K562 (cell line): ENCODE results near the gene HIPK2. TPM values are rescaled to one million over a fixed set of nuclear protein-coding genes. Genes with fewer than 3 reads are reported as not detected.

Experiments used
- ATAC-seq: fragments of 200-7000 bp; cut with Tn5 transposase; 3 replicates; pipeline ENCODE4 v1.9.1; 2020; ENCODE audit warnings: moderate library complexity
- BruUV-seq: library from RNA; stranded (reverse); fragments of 400-500 nt; replicated peaks from 2 replicates; lab custom pipeline; 2021; lab: Mats Ljungman, UMichigan
- CTCF ChIA-PET: fragments of 300-600 bp; formaldehyde crosslinking; extraction: SDS; loops from one replicate; lab custom pipeline; 2021; ENCODE audit warnings: low intra/inter-chr PET ratio; lab: Yijun Ruan, JAX
- POLR2A ChIA-PET: fragments of 300-600, 350-650 bp; sonication (Branson Sonifier 250); formaldehyde crosslinking; extraction: SDS; loops from one replicate; lab custom pipeline; 2021; ENCODE audit warnings: antibody characterized with exemption, inconsistent platforms; lab: Yijun Ruan, JAX
- DNase-seq, 4 experiments: peaks; one replicate each; pipeline versions ENCODE4 v3.0.0 to v3.0.0-alpha.2; 2011 to 2018; ENCODE audit warnings: low spot score in 3 of 4, mixed read lengths in 3 of 4; ENCODE audit errors: extremely low read depth in 1 of 4
- FAIRE-seq: peaks from 2 replicates; lab custom pipeline; 2011; peaks lifted over from hg19 to GRCh38; lab: Jason Lieb, UNC
- H2AFZ ChIP-seq: 2 replicates; pipeline ENCODE4 v1.6.0; 2011; ENCODE audit warnings: low read depth, low read length, control low read depth, inconsistent platforms
- H3K27ac ChIP-seq: fragments of 200-600 bp; 3 replicates; pipeline ENCODE4 v1.8.0; 2011; ENCODE audit warnings: low read depth, mild to moderate bottlenecking, control low read depth, inconsistent platforms, low read length, moderate library complexity, mixed read lengths; ENCODE audit errors: extremely low read depth
- H3K27me3 ChIP-seq, 2 experiments: fragments of 300-600 bp in 1 of 2; 2 replicates in 1 of 2; 3 replicates in 1 of 2; pipeline versions ENCODE4 v1.6.0 to v1.8.0; 2011; ENCODE audit warnings: inconsistent platforms in 2 of 2, low read length in 2 of 2, mild to moderate bottlenecking in 1 of 2, mixed read lengths in 1 of 2, moderate library complexity in 1 of 2; ENCODE audit not compliant: control insufficient read depth in 2 of 2, insufficient read depth in 2 of 2
- H3K36me3 ChIP-seq: fragments of 300-600 bp; 3 replicates; pipeline ENCODE4 v1.8.0; 2011; ENCODE audit warnings: mild to moderate bottlenecking, low read length, inconsistent platforms; ENCODE audit not compliant: control insufficient read depth, insufficient read depth
- H3K4me1 ChIP-seq, 2 experiments: fragments of 200-600 bp in 1 of 2; replicated peaks in 1 of 2; 2 replicates in 1 of 2; 3 replicates in 1 of 2; pipeline versions ENCODE4 v1.5.1 to v1.8.0; 2011; ENCODE audit warnings: inconsistent platforms in 2 of 2, low read length in 2 of 2, mild to moderate bottlenecking in 1 of 2, mixed read lengths in 1 of 2, moderate library complexity in 1 of 2; ENCODE audit not compliant: control insufficient read depth in 2 of 2, insufficient read depth in 2 of 2
- H3K4me2 ChIP-seq: 2 replicates; pipeline ENCODE4 v1.6.1; 2011; ENCODE audit warnings: low read length, control low read depth, inconsistent platforms, mixed read lengths; ENCODE audit not compliant: insufficient read depth
- H3K4me3 ChIP-seq: fragments of 200-600 bp; sonication (generic), shearing (Covaris generic); 2 replicates; pipeline ENCODE4 v1.5.1; 2016; ENCODE audit warnings: control low read depth, inconsistent platforms
- H3K79me2 ChIP-seq: fragments of 200-600 bp; 3 replicates; pipeline ENCODE4 v1.8.0; 2011; ENCODE audit warnings: low read length, inconsistent platforms; ENCODE audit not compliant: control insufficient read depth, insufficient read depth
- H3K9ac ChIP-seq, 2 experiments: 2 replicates each; pipeline versions ENCODE4 v1.6.0 to v1.6.1; 2011; ENCODE audit warnings: low read depth in 2 of 2, low read length in 2 of 2, control low read depth in 1 of 2, inconsistent platforms in 1 of 2, mild to moderate bottlenecking in 1 of 2, mixed read lengths in 1 of 2; ENCODE audit not compliant: insufficient read depth in 1 of 2
- H3K9me1 ChIP-seq: one replicate; pipeline ENCODE4 v1.6.0; 2011; ENCODE audit warnings: inconsistent platforms, mild to moderate bottlenecking, low read length, moderate library complexity; ENCODE audit not compliant: control insufficient read depth, insufficient read depth
- H3K9me3 ChIP-seq: replicated peaks from 2 replicates; pipeline ENCODE4 v1.5.1; 2011; ENCODE audit warnings: low read depth, low read length, inconsistent platforms; ENCODE audit not compliant: control insufficient read depth, insufficient read depth
- H4K20me1 ChIP-seq: replicated peaks from 2 replicates; pipeline ENCODE4 v1.6.1; 2011; ENCODE audit warnings: low read length, inconsistent platforms, mixed read lengths; ENCODE audit not compliant: control insufficient read depth, insufficient read depth
- ATF1 ChIP-seq, 2 experiments: fragments of 450-650 bp in 1 of 2; IDR thresholded peaks; 2 replicates each; pipeline ENCODE4 v1.6.1; 2016; ENCODE audit warnings: missing compliant biosample characterization in 1 of 2, missing genetic modification characterization in 1 of 2
- FOXK1 ChIP-seq: sonication (generic); formaldehyde crosslinking; IDR thresholded peaks from 2 replicates; pipeline ENCODE4 v1.8.0; 2022; ENCODE audit warnings: missing genetic modification reagents, mild to moderate bottlenecking, borderline replicate concordance
- HNRNPUL1 ChIP-seq: fragments of 200-400 bp; formaldehyde crosslinking; IDR thresholded peaks from 2 replicates; pipeline ENCODE4 v1.6.1; 2017; ENCODE audit warnings: low read length
- MCM2 ChIP-seq: fragments of 450-650 bp; IDR thresholded peaks from 2 replicates; pipeline ENCODE4 v1.6.1; 2017; ENCODE audit warnings: low read depth, mild to moderate bottlenecking
- PCBP1 ChIP-seq: fragments of 200-400 bp; formaldehyde crosslinking; IDR thresholded peaks from 2 replicates; pipeline ENCODE4 v1.6.1; 2018; ENCODE audit warnings: mild to moderate bottlenecking, low read depth, low read length; ENCODE audit not compliant: poor library complexity, severe bottlenecking
- PTBP1 ChIP-seq: fragments of 200-400 bp; formaldehyde crosslinking; IDR thresholded peaks from 2 replicates; pipeline ENCODE4 v1.6.1; 2017; ENCODE audit warnings: low read depth, low read length
- RBM25 ChIP-seq: fragments of 200-400 bp; formaldehyde crosslinking; IDR thresholded peaks from 2 replicates; pipeline ENCODE4 v1.6.1; 2018; ENCODE audit warnings: low read length, low read depth, moderate library complexity; ENCODE audit not compliant: severe bottlenecking
- SMARCA4 ChIP-seq: fragments of 450-650 bp; IDR thresholded peaks from 2 replicates; pipeline ENCODE4 v1.6.1; 2016
- SP2 ChIP-seq: IDR thresholded peaks from 2 replicates; pipeline ENCODE4 v1.6.1; 2011; ENCODE audit warnings: mild to moderate bottlenecking, low read depth, low read length, moderate library complexity; ENCODE audit not compliant: poor library complexity, severe bottlenecking; ENCODE audit errors: extremely low read depth
- SREBF2 ChIP-seq: sonication (generic); formaldehyde crosslinking; IDR thresholded peaks from 2 replicates; pipeline ENCODE4 v1.4.0; 2020; ENCODE audit warnings: mild to moderate bottlenecking, missing genetic modification reagents
- ZNF174 ChIP-seq: fragments of 250-450 bp; sonication (Bioruptor Pico); IDR thresholded peaks from 2 replicates; pipeline ENCODE4 v1.4.0; 2020; ENCODE audit warnings: mild to moderate bottlenecking
- ZNF239 ChIP-seq: fragments of 250-450 bp; sonication (Bioruptor Pico); IDR thresholded peaks from 2 replicates; pipeline ENCODE4 v1.4.0; 2020; ENCODE audit warnings: mild to moderate bottlenecking
- WGBS: fragments of 100-300 bp; shearing (Covaris generic); methylation state at CpG from one replicate; pipeline ENCODE4 v1.1.6; 2016; ENCODE audit warnings: low coverage, mixed read lengths; ENCODE audit not compliant: insufficient coverage; ENCODE audit errors: missing lambda C conversion rate; 5-methylcytosine and 5-hydroxymethylcytosine counted together
- in situ Hi-C: fragments of 300-500 bp; cut with MboI; formaldehyde crosslinking; loops from 4 replicates; pipeline ENCODE4 v1.15.0; 2018; ENCODE audit warnings: inconsistent platforms, mixed read lengths
- intact Hi-C: fragments of 100-400 bp; cut with micrococcal nuclease; formaldehyde crosslinking; loops from 2 replicates; pipeline ENCODE4 v1.14.2; 2022
- polyA plus RNA-seq, 8 experiments: library from polyadenylated mRNA; depleted of rRNA in 4 of 8; stranded (reverse) in 5 of 8; unstranded in 3 of 8; fragments of >200 nt; fragmentation: Nextera tagmentation in 2 of 8; fragmentation: Illumina TruSeq in 1 of 8; extraction: Ambion mirVana in 2 of 8; extraction: Trizol in 1 of 8; gene quantifications; 2 replicates each; pipeline versions ENCODE4 v1.2.1 to v1.2.3, GENCODE V29; 2011 to 2014; ENCODE audit warnings: inconsistent platforms in 1 of 8, missing spikeins in 1 of 8
- total RNA-seq, 7 experiments: library from RNA; depleted of rRNA in 6 of 7; stranded (reverse); fragments of >200 nt in 6 of 7; fragmentation: Illumina TruSeq in 2 of 7; extraction: Trizol in 2 of 7; gene quantifications; 2 replicates each; pipeline versions ENCODE4 v1.2.1 to v1.2.3, GENCODE V29; 2011 to 2021; ENCODE audit warnings: low replicate concordance in 1 of 7
- TF ChIP-seq, protein P1 (sequence below): sonication (generic); formaldehyde crosslinking; IDR thresholded peaks from 2 replicates; pipeline ENCODE4 v1.8.0; 2022; ENCODE audit warnings: mild to moderate bottlenecking, missing genetic modification reagents

HIPK2 gene
- total and polyA plus RNA-seq, 9 of the 15 experiments (the other 6 are each of a cell fraction or from before 2014, with no cell fraction given): 0.69 to 19.8 (median 5.1) TPM

DNA sequence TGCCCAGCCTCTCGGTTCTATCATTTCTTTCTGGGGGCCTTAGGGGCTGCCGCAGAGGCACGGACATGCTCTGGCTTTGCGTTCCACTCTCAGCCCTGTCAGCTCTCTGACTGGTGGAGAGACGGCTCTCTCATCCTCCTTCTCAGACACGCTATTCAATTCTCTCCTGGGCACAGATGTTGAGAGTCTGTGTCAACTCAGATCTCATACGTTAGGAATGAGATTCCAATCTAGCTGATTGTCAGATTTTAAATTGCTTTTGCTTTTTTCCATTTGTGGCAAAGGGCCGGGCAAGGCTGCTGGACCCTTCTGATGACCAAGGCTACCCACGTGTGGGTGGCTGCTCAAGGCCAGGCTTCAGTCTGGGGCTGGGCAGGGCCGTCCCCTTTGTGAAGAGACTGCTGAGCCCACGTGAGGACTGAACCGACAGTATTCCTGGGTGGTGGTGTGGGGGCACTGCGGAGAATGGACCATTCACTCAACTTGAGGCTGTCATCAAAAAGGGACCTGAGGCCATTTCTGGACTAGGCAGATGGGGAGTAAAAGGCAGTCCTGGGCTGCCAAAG lies 182.8 kb downstream of the HIPK2 start:
- intact Hi-C loops (no loop called here), in situ Hi-C loops (no loop called here)
- WGBS: 58% methylated on average over 12 of the region's 13 CpGs
- H3K9me1 ChIP-seq: no peaks in the 10 kb centered on the region
- no peak overlapping the region for H3K4me3 ChIP-seq
- ATAC-seq (no peak), DNase-seq (no peak), FAIRE-seq (no peak)
- H2AFZ ChIP-seq: no peak overlapping the region
- H3K9me3 ChIP-seq: no peaks in the 10 kb centered on the region
- ChIA-PET POLR2A (interaction anchor here (2.2 kb wide), 1 partner anchor 14 kb away, joined by 6 read pairs; no protein-coding TSS in a partner anchor), CTCF (no interaction called here)
- no peak overlapping the region for H3K4me2 ChIP-seq
- no peak overlapping the region for H3K9ac ChIP-seq
- H4K20me1 ChIP-seq: no peaks in the 10 kb centered on the region
- no peaks in the 10 kb centered on the region for H3K27me3 ChIP-seq
- no peak for TF ChIP-seq HNRNPUL1
- TF ChIP-seq, protein P1, sequence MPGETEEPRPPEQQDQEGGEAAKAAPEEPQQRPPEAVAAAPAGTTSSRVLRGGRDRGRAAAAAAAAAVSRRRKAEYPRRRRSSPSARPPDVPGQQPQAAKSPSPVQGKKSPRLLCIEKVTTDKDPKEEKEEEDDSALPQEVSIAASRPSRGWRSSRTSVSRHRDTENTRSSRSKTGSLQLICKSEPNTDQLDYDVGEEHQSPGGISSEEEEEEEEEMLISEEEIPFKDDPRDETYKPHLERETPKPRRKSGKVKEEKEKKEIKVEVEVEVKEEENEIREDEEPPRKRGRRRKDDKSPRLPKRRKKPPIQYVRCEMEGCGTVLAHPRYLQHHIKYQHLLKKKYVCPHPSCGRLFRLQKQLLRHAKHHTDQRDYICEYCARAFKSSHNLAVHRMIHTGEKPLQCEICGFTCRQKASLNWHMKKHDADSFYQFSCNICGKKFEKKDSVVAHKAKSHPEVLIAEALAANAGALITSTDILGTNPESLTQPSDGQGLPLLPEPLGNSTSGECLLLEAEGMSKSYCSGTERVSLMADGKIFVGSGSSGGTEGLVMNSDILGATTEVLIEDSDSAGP (CRISPR knock-in tag): no peak
- TF ChIP-seq FOXK1 (CRISPR knock-in tag): no peak
- TF ChIP-seq ZNF174: no peak
- TF ChIP-seq ATF1 (CRISPR knock-in tag; IDR thresholded peaks at IDR 0.05): no peak
- TF ChIP-seq ATF1 (tag; IDR thresholded peaks at IDR 0.05): no peak
- TF ChIP-seq SMARCA4: no peak
- no peak for TF ChIP-seq ZNF239 (CRISPR knock-in tag)
- TF ChIP-seq SREBF2 (CRISPR knock-in tag): no peak
- no peak for TF ChIP-seq MCM2
- TF ChIP-seq RBM25: no peak
- TF ChIP-seq PTBP1: no peak
- TF ChIP-seq SP2: no peak
- no peak for TF ChIP-seq PCBP1
- H3K36me3 ChIP-seq: peaks cover 29% of the 10 kb centered on the region
- no peaks in the 10 kb centered on the region for H3K79me2 ChIP-seq
- 0 out of 5 replicates have a peak, but pooled peaks cover 0 to 3% of the 10 kb centered on the region in 2 experiments for H3K4me1 ChIP-seq
- no TSS peak for BruUV-seq
- no peak overlapping the region for H3K27ac ChIP-seq
